RWPE1 (cell line): ENCODE results near the gene IMMP2L.

Experiments
- CTCF ChIA-PET: fragments of 350-600 bp; sonication (Branson Sonifier 250); formaldehyde crosslinking; extraction: SDS; loops from one replicate; lab custom pipeline; 2021; lab: Yijun Ruan, JAX
- POLR2A ChIA-PET: fragments of 400-600 bp; formaldehyde crosslinking; extraction: SDS; loops from one replicate; lab custom pipeline; 2020; ENCODE audit warnings: antibody characterized with exemption; ENCODE audit not compliant: low non-redundant PET; lab: Yijun Ruan, JAX
- DNase-seq: peaks from one replicate; pipeline ENCODE4 v3.0.0; 2012; ENCODE audit warnings: low spot score
- H3K27ac ChIP-seq: fragments of 450-650 bp; 2 replicates; pipeline ENCODE4 v1.5.1; 2017
- TF ChIP-seq, protein P1 (sequence below): fragments of 450-650 bp; conservative IDR thresholded peaks from 2 replicates; pipeline ENCODE4 v1.5.1; 2017; ENCODE audit warnings: low read depth, mild to moderate bottlenecking

Gene IMMP2L

DNA sequence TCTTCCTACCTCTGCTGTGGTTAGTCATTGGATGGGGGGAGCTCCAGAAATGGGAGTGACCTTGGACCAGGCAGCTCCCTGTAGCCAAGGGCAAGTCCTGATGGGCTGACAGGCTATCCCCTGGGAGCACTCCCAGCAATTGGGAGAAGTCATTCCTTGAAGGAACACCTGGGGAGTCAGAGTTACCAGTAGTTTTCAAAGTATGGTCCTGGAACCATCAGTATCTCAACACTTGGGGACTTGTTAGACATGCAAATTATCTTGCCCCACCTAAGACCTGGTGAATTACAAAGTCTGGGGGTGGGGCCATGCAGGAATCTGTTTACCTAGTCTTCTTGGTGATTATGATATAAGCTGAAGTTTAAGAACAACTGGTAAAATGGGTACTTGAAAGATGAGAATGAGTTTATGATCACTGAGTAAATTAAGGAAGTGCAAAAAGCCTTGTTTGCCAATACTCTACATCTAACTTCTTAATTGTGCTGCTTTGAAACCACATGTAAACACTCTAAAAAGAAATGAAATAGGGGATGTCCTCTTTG is 758.6 kb downstream of the IMMP2L start:
- POLR2A ChIA-PET: no interaction called here
- CTCF ChIA-PET: no interaction called here
- TF ChIP-seq, protein P1, sequence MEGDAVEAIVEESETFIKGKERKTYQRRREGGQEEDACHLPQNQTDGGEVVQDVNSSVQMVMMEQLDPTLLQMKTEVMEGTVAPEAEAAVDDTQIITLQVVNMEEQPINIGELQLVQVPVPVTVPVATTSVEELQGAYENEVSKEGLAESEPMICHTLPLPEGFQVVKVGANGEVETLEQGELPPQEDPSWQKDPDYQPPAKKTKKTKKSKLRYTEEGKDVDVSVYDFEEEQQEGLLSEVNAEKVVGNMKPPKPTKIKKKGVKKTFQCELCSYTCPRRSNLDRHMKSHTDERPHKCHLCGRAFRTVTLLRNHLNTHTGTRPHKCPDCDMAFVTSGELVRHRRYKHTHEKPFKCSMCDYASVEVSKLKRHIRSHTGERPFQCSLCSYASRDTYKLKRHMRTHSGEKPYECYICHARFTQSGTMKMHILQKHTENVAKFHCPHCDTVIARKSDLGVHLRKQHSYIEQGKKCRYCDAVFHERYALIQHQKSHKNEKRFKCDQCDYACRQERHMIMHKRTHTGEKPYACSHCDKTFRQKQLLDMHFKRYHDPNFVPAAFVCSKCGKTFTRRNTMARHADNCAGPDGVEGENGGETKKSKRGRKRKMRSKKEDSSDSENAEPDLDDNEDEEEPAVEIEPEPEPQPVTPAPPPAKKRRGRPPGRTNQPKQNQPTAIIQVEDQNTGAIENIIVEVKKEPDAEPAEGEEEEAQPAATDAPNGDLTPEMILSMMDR: no peak
- no peak for DNase-seq
- no peak overlapping the region for H3K27ac ChIP-seq

DNA sequence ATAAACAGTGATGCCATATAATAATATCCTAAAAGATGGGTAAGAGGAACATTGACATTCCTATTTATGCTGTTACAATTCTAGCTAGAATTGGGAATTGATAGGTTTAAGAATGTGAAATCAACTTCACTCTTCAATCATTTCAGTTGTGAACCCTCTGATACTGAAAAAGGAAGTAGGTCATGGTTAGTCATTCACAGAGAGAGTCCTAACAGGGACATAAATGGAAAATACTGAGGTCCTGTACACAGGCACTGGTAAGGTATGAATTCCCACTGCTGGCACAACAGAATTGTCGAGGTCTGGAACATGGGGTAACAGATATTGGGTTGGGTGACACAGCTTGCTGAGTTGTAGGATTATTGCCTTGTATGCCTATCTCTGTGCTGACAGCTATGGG is 760.8 kb downstream of the IMMP2L start:
- no peak overlapping the region for H3K27ac ChIP-seq
- ChIA-PET POLR2A (no interaction called here), CTCF (no interaction called here)
- TF ChIP-seq, protein P1: no peak
- no peak for DNase-seq

DNA sequence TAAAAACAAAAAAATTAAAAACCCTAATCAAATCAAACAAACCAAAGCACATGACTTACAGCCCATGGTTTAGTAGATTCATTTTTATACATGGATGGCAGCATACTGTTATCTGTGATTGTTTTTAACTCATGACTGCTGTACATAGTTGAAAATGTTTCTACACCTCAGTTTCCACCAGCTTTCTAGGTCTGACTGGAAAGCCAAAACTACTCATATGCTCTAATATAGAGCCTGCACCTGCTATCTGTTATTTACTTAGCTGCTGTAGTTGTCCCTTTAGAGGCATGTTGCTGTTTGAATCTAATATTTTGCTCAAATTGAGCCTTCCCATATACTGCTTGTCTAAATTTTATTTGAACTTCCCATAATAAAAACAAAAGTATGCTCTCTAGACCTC is 761.3 kb downstream of the IMMP2L start:
- DNase-seq: no peak
- TF ChIP-seq, protein P1: no peak
- ChIA-PET CTCF (no interaction called here), POLR2A (no interaction called here)
- no peak overlapping the region for H3K27ac ChIP-seq

DNA sequence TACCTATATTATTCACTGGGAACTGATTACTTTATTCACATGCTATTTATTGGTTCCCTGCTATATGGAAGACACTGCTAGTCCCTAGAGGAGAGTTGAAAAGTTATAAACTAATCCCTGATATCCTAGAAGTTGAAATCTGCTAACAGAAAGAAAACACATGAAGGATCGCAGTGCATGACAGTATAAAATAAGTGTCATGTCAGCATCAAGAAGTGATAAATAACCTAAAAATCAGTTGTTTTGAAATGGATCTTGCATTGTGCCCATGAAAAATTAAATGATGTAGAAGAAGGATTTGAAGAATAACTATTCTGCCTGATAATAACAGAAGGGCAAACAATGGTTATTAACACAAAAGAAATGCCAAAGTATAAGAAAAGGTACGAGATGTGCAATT is 764.6 kb downstream of the IMMP2L start:
- POLR2A ChIA-PET: no interaction called here
- CTCF ChIA-PET: no interaction called here
- DNase-seq: no peak
- no peak overlapping the region for H3K27ac ChIP-seq
- TF ChIP-seq, protein P1: no peak

DNA sequence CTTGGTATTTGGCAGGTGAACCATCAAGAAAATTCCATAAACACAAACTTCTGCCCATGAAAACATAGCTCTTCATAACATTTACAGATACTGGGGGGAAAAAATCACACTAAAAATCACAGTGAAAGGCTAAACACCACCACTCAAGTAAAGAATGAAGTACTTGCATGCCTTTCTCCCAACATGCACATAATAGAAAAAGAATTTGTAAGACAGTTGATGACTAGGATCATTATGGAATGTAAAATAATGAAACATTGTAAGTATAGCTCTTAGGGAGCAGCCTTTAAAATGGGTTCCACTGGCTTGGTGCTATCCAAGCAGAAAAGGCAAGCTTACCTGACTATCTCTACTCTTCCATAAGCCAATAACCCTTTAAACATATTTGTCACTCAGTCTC is 771.3 kb downstream of the IMMP2L start:
- CTCF ChIA-PET: no interaction called here
- POLR2A ChIA-PET: no interaction called here
- TF ChIP-seq, protein P1: no peak
- H3K27ac ChIP-seq: no peak overlapping the region
- DNase-seq: no peak

DNA sequence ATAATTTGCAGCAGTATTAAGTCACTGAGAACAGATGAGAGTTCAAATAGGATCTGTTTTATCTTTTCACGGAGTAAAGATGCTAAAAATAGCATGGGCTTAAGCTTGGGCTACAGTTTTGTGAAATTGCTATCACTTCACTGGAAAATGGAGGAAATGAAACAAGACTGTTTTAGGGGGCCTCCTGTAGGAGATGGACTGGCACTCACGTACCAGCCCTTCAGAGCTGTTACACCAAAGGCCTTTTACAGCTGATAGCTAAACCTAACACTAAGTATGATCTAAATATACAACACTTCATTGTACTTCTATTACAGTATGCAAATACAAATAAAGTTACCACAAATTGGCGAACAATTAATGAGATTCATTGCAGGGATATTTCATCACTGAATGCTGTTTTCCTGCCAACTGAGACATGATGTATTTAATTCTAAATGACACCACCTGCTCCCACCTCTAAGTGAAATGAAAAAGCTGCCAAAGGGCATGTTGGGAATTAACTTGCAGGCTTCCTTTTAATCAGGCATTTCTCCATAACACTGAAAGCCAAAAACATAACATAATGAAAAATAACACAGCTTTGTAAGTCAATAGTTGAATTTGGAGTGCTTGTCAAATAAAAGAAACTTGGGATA is 775.8 kb downstream of the IMMP2L start:
- no peak for DNase-seq
- CTCF ChIA-PET: no interaction called here
- POLR2A ChIA-PET: no interaction called here
- H3K27ac ChIP-seq: no peak overlapping the region
- TF ChIP-seq, protein P1: no peak
